ENCODE measurements around the gene EPB42.
A peak's percentile ranks its signal among the peaks of the same experiment; 100 is the strongest.
"Not testable (repeated sequence)": the region's sequence is repeated elsewhere in the genome, so short reads cannot be mapped to it uniquely, and the experiment has no call there.

EPB42 gene

DNA sequence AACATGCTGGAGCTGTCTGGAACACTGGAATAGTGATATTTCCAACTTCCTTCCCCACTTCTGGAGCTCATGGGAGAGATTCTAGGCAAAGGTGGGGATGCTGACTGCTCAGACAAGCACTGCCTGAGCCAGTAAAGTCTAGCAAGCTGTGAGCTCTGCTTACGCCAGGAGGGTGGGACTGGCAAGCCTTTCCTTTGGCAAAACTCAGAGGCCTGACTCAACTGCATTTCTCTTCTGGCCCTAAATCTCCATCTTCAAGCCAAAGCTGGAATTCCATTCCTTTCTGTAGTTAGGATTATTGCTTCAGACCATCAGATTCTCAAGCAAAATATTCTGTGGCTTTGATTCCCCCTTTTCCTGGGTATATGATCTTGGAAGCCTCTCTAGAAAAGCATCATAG lies 20.3 kb upstream of the EPB42 start:
- DNase-seq (ENCODE audit: low spot score), result no peak

- DNase-seq (ENCODE audit: low spot score), result no peak
Observed at GRCh38 chr15:43239732-43240491, 19.1 kb upstream of the EPB42 start.

GRCh38 chr15:43238671-43239131 lies 17.9 kb upstream of the EPB42 start:
- DNase-seq (ENCODE audit: low spot score), result no peak

DNA sequence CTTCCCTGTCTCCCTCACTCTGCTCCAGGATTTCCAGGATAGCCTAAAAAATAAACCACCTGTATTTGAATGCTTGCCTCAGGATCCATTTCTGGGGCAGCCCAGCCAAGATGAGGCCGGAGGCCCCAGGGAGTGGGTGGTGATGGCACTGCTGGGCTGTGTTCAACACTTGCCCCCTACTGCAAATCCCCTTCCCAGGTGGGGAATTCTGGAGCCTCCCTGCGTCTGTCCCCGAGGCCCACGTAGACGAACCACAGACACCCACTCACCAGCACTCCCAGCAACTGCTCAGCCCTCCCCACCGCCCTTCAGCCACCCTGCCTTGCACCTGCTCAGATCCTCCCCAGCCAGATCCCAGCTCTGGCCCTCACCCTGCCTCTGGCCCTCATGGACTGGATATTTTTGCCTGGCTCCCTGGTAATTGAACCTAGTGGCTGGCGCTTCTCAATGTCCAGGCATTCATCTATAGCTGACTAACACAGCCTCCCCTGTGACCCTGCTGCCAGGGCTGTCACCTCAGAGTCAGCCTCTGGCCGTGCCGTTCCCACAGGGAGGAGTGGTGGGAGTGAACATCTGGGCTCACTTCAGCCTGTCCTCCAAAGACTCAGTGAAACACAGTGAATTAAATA lies 17.1 kb upstream of the EPB42 start:
- no peak for DNase-seq (ENCODE audit: low spot score)

- DNase-seq (ENCODE audit: low spot score), result no peak
Observed at GRCh38 chr15:43235536-43235935, 14.7 kb upstream of the EPB42 start.

GRCh38 chr15:43232289-43232874 lies 11.6 kb upstream of the EPB42 start:
- DNase-seq (ENCODE audit: low spot score), result no peak

DNA sequence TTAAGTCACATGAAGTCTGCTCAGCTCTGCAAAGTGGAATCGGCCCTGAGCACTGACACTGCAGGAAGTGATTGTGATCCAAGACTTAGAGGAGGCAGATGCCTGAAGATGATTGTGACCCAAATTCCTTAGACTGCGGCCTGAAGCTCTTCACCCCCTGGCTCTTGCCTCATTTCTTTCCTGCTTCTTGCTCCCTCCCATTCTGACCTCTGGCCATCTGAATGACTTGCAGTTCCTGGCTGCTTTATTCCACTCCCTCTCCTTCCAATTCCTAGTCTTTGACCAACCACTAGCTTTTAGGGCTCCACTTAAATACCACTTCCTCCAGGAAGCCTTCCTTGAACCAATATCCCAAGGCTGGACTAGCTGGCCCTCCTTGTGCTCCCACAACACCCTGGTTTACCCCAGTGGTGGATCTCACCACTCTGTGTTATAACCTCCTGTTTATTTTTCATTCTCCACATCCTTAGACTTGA lies 9.9 kb upstream of the EPB42 start:
- DNase-seq (ENCODE audit: low spot score), result no peak

- DNase-seq (ENCODE audit: low spot score), result no peak
Observed at GRCh38 chr15:43229977-43230376, 9.2 kb upstream of the EPB42 start.

- no peak for DNase-seq (ENCODE audit: low spot score)
Observed at GRCh38 chr15:43226436-43227305, 5.9 kb upstream of the EPB42 start.

GRCh38 chr15:43225950-43226255 lies 5.1 kb upstream of the EPB42 start:
- DNase-seq (ENCODE audit: low spot score), result not testable (repeated sequence)

- DNase-seq (ENCODE audit: low spot score), result peak; percentile 63
Observed at GRCh38 chr15:43225201-43225949, 4.6 kb upstream of the EPB42 start.

- DNase-seq (ENCODE audit: low spot score), result no peak
Observed at GRCh38 chr15:43221422-43221821, 604 bp upstream of the EPB42 start.

- DNase-seq (ENCODE audit: low spot score), result no peak
Observed at GRCh38 chr15:43219929-43220928, 589 bp downstream of the EPB42 start.

GRCh38 chr15:43218908-43219706 lies 1.7 kb downstream of the EPB42 start:
- DNase-seq (ENCODE audit: low spot score), result no peak

DNA sequence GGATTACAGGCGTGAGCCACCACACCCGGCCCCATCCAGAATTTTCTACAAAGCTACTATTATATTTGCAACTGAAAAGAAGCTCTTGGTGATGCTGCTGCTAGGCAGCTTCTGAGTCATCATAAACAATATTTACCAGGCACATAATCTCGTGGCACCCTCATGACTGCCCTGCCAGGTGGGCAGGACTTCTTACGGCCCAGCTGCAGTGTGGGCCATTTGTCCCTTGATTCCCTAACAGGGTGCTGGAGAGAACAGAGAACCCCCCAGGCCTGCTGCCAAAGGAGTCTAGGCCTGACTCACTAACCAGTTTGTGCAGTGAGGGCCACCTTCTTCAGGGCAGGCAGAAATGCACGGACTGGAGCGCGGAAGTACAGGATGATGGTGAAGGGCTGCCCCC lies 4.9 kb downstream of the EPB42 start:
- no peak for DNase-seq (ENCODE audit: low spot score)

DNA sequence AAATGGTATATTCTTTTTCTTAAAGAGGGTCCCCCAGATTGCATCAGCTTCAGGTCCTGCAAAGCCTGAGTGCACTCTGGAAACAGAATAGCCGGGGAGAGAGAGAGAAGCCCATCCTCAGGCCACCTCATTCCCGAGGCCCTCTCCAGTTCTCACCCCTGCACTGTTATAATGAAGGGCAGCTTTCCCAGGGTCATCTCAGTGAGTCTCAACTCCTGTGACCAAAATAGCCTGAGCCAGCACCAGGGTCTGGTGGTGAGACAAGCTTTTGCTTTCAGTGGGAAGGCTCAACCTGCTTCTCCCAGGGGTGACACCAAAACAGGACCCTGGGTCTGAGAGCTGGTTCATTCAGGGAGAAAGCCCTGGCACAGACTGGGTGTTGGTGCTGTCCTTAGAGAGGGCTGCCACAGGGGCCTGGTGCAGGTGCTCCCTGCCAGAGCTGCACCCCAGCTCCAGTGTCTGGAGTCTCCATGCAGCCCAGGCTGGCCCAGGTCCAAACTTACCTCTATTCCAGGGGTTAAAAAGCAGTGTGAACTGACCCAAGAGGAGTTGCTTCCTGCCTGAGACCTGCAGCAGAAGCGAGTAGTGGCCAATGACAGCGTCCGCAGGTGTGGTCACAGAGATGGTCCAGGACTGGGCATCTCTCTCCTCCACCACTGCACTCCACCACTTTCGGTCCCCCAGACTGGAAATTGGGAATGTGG lies 6.1 kb downstream of the EPB42 start:
- DNase-seq (ENCODE audit: low spot score), result no peak

GRCh38 chr15:43214169-43214568 lies 6.6 kb downstream of the EPB42 start:
- DNase-seq (ENCODE audit: low spot score), result no peak

GRCh38 chr15:43213466-43213865 lies 7.4 kb downstream of the EPB42 start:
- no peak for DNase-seq (ENCODE audit: low spot score)

DNA sequence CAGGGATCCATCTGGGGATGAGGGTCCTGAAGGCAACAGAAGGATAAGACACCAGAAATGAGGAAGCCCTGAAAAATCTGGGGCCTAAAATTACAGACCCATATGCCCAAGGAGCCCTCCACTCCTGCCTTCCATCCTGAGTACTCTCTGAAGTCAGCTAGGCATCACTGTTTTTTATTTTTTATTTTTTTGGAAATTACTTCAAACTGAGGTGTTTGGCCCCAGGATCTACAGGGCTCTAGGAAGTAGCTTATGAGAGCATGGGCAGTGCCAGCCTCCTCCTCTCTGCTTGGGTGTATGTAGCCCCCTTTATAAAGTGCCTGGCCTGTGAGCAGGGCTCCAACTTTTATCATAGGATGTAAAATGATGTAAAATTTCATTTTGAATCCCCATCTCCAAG lies 7.9 kb downstream of the EPB42 start:
- no peak for DNase-seq (ENCODE audit: low spot score)

All from D341Med (cell line).